Sigmoid colon (tissue), 4 donors: ENCODE data around the gene ALDH1A1.

Experiments
- CTCF ChIP-seq, 4 experiments: fragments of 450-650 bp in 3 of 4; fragments of 200-600 bp in 1 of 4; IDR thresholded peaks; one replicate each; pipeline ENCODE4 v1.5.1; 2016 to 2019; ENCODE audit warnings: antibody characterized with exemption in 4 of 4, mild to moderate bottlenecking in 3 of 4, moderate library complexity in 2 of 4
- EP300 ChIP-seq, 4 donors: sonication (generic); formaldehyde crosslinking; IDR thresholded peaks; one replicate each; pipeline ENCODE4 v1.6.1; 2017; ENCODE audit warnings: antibody characterized with exemption in 4 of 4
- POLR2A ChIP-seq, 2 donors: fragments of 450-650 bp; IDR thresholded peaks; one replicate each; pipeline ENCODE4 v1.6.1; 2016; ENCODE audit warnings: antibody characterized with exemption in 2 of 2, mild to moderate bottlenecking in 2 of 2, moderate library complexity in 2 of 2
- POLR2AphosphoS5 ChIP-seq, 4 donors: sonication (generic); formaldehyde crosslinking; IDR thresholded peaks; one replicate each; pipeline ENCODE4 v1.6.1; 2017; ENCODE audit warnings: antibody characterized with exemption in 4 of 4

GRCh38 chr9:72912476-72913381 lies 40.1 kb downstream of the ALDH1A1 start:
- no peak for TF ChIP-seq CTCF (IDR thresholded peaks at IDR 0.05)
- no peak for TF ChIP-seq POLR2A (IDR thresholded peaks at IDR 0.05)
- no peak for TF ChIP-seq EP300 (IDR thresholded peaks at IDR 0.05)
- TF ChIP-seq POLR2AphosphoS5 (IDR thresholded peaks at IDR 0.05), result no peak
